Sigmoid colon (tissue), 7 donors: ENCODE results near the gene KRT31. TPM values are rescaled to one million over a fixed set of nuclear protein-coding genes. Genes with fewer than 3 reads are reported as not detected.

Experiments
- DNase-seq: peaks from one replicate; pipeline ENCODE4 v3.0.0-alpha.2; 2019
- H3K27ac ChIP-seq, 4 donors: fragments of 200-600 bp; sonication (generic); one replicate each; pipeline ENCODE4 v1.5.1; 2016 to 2019; ENCODE audit warnings: mild to moderate bottlenecking in 1 of 4
- H3K27me3 ChIP-seq, 3 donors: fragments of 200-600 bp; sonication (generic); one replicate each; pipeline ENCODE4 v1.5.1; 2019; ENCODE audit warnings: mild to moderate bottlenecking in 1 of 3
- H3K36me3 ChIP-seq, 4 donors: fragments of 200-600 bp; sonication (generic); one replicate each; pipeline ENCODE4 v1.5.1; 2016 to 2019
- H3K4me1 ChIP-seq, 4 donors: fragments of 200-600 bp; sonication (generic); one replicate each; pipeline ENCODE4 v1.5.1; 2017 to 2019
- H3K4me3 ChIP-seq, 4 donors: fragments of 200-600 bp; sonication (generic); one replicate each; pipeline ENCODE4 v1.5.1; 2017 to 2019; ENCODE audit warnings: mild to moderate bottlenecking in 2 of 4, moderate library complexity in 1 of 4
- H3K9me3 ChIP-seq, 4 donors: fragments of 200-600 bp in 3 of 4; sonication (generic) in 3 of 4; one replicate each; pipeline versions ENCODE4 v1.5.1 to v1.6.1; 2013 to 2019
- EP300 ChIP-seq, 4 donors: sonication (generic); formaldehyde crosslinking; IDR thresholded peaks; one replicate each; pipeline ENCODE4 v1.6.1; 2017; ENCODE audit warnings: antibody characterized with exemption in 4 of 4
- POLR2A ChIP-seq, 2 donors: fragments of 450-650 bp; IDR thresholded peaks; one replicate each; pipeline ENCODE4 v1.6.1; 2016; ENCODE audit warnings: antibody characterized with exemption in 2 of 2, mild to moderate bottlenecking in 2 of 2, moderate library complexity in 2 of 2
- POLR2AphosphoS5 ChIP-seq, 4 donors: sonication (generic); formaldehyde crosslinking; IDR thresholded peaks; one replicate each; pipeline ENCODE4 v1.6.1; 2017; ENCODE audit warnings: antibody characterized with exemption in 4 of 4
- WGBS, 2 donors: extraction: QIAGEN DNeasy Blood & Tissue Kit; methylation state at CpG; one replicate each; pipeline ENCODE4 v1.1.7; 2013; 5-methylcytosine and 5-hydroxymethylcytosine counted together
- intact Hi-C: fragments of 100-400 bp; cut with DNase I; formaldehyde crosslinking; loops from one replicate; pipeline ENCODE4 v1.15.1; 2023
- polyA plus RNA-seq, 3 donors: library from polyadenylated mRNA; stranded (reverse); fragments of 200-250 nt; gene quantifications; one replicate each; pipeline ENCODE4 v1.2.3, GENCODE V29; 2013
- total RNA-seq, 4 donors: library from RNA; depleted of rRNA; stranded (reverse); fragments of >200 nt; gene quantifications; one replicate each; pipeline ENCODE4 v1.1.0, GENCODE V29; 2016
- TF ChIP-seq, protein P1 (sequence below), 4 experiments: fragments of 450-650 bp in 3 of 4; fragments of 200-600 bp in 1 of 4; IDR thresholded peaks; one replicate each; pipeline ENCODE4 v1.5.1; 2016 to 2019; ENCODE audit warnings: antibody characterized with exemption in 4 of 4, mild to moderate bottlenecking in 3 of 4, moderate library complexity in 2 of 4
- donor health status: healthy with polysubstance abuse.
- donor health status: Bipolar disorder and iron deficiency.
- donor health status: healthy.

The KRT31 gene
- total and polyA plus RNA-seq, 7 donors = not detected

DNA sequence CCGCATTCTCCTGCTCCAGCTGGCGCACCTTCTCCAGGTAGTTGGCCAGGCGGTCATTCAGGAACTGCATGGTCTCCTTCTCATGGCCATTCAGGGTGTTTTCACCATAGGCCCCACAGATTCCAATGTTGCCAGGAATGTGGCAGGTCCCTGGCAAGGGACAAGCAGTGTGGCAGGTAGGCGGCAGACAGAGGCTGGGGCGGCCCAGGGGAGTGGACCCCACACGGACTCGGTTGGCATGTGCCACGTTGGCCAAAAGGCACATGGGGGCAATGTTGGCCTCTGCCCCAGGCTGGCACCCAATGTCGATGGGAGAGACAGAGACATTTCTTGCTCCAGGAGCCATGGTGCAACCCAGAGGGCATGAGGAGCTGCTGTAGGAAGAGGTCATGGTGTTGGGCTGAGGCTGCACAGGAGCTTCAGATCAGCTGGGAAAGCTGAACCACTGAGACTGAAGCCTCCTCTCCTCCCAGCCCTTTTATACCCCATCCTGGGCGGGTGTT lies 43.2 kb upstream of the KRT31 start, which contains the start of gene KRT38:
KRT38 (minus strand) TSS at position 453 of the 503 bp plus-strand sequence; CDS start at position 391, 62 bp downstream.
- no peaks in the 10 kb centered on the region for H3K36me3 ChIP-seq
- intact Hi-C loops = no loop called here
- H3K27me3 ChIP-seq = peaks cover 0 to 8% (median 0%) of the 10 kb centered on the region in 3 donors
- no peaks in the 10 kb centered on the region for H3K4me1 ChIP-seq
- TF ChIP-seq, protein P1, sequence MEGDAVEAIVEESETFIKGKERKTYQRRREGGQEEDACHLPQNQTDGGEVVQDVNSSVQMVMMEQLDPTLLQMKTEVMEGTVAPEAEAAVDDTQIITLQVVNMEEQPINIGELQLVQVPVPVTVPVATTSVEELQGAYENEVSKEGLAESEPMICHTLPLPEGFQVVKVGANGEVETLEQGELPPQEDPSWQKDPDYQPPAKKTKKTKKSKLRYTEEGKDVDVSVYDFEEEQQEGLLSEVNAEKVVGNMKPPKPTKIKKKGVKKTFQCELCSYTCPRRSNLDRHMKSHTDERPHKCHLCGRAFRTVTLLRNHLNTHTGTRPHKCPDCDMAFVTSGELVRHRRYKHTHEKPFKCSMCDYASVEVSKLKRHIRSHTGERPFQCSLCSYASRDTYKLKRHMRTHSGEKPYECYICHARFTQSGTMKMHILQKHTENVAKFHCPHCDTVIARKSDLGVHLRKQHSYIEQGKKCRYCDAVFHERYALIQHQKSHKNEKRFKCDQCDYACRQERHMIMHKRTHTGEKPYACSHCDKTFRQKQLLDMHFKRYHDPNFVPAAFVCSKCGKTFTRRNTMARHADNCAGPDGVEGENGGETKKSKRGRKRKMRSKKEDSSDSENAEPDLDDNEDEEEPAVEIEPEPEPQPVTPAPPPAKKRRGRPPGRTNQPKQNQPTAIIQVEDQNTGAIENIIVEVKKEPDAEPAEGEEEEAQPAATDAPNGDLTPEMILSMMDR (IDR thresholded peaks at IDR 0.05) = no peak
- TF ChIP-seq POLR2A (IDR thresholded peaks at IDR 0.05) = no peak
- no peak for TF ChIP-seq EP300 (IDR thresholded peaks at IDR 0.05)
- no peak for TF ChIP-seq POLR2AphosphoS5 (IDR thresholded peaks at IDR 0.05)
- WGBS, 2 donors = 91 to 93% methylated on average over 10 of the region's 10 CpGs
- no peak within 1 kb of the TSS for H3K27ac ChIP-seq
- no peak within 1 kb of the TSS for H3K4me3 ChIP-seq
- DNase-seq = no peak
- no peaks in the 10 kb centered on the region for H3K9me3 ChIP-seq

- DNase-seq = no peak
- peaks cover 0 to 6% (median 2%) of the 10 kb centered on the region in 4 donors for H3K4me1 ChIP-seq
- WGBS, 2 donors = 66 to 72% methylated on average over 5 of the region's 5 CpGs
These were observed 42.0 kb upstream of the KRT31 start for GRCh38 chr17:41439375-41439774.

GRCh38 chr17:41437769-41438168 lies 40.4 kb upstream of the KRT31 start:
- H3K36me3 ChIP-seq = no peaks in the 10 kb centered on the region
- WGBS, 2 donors = 83 to 88% methylated on average over 9 of the region's 9 CpGs
- H3K4me3 ChIP-seq = no peak overlapping the region
- no peaks in the 10 kb centered on the region for H3K9me3 ChIP-seq
- TF ChIP-seq, protein P1 (IDR thresholded peaks at IDR 0.05) = no peak
- TF ChIP-seq EP300 (IDR thresholded peaks at IDR 0.05) = no peak
- TF ChIP-seq POLR2AphosphoS5 (IDR thresholded peaks at IDR 0.05) = no peak
- no peak for TF ChIP-seq POLR2A (IDR thresholded peaks at IDR 0.05)
- H3K27me3 ChIP-seq = peaks cover 0 to 8% (median 0%) of the 10 kb centered on the region in 3 donors
- peaks cover 0 to 14% (median 5%) of the 10 kb centered on the region in 4 donors for H3K4me1 ChIP-seq
- DNase-seq = no peak
- intact Hi-C loops = no loop called here
- H3K27ac ChIP-seq = no peak overlapping the region

More at GRCh38 chr17:41439375-41439774, 42.0 kb upstream of the KRT31 start:
- TF ChIP-seq, protein P1 (IDR thresholded peaks at IDR 0.05) = no peak
- TF ChIP-seq EP300 (IDR thresholded peaks at IDR 0.05) (no peak), POLR2A (IDR thresholded peaks at IDR 0.05) (no peak), POLR2AphosphoS5 (IDR thresholded peaks at IDR 0.05) (no peak)
- no peaks in the 10 kb centered on the region for H3K9me3 ChIP-seq
- no peak overlapping the region for H3K4me3 ChIP-seq
- H3K27ac ChIP-seq = no peak overlapping the region
- intact Hi-C loops = no loop called here
- no peaks in the 10 kb centered on the region for H3K36me3 ChIP-seq
- peaks cover 0 to 8% (median 0%) of the 10 kb centered on the region in 3 donors for H3K27me3 ChIP-seq

- intact Hi-C loops = no loop called here
- WGBS, 2 donors = 78 to 81% methylated on average over 7 of the region's 7 CpGs
- peaks cover 0 to 5% (median 0%) of the 10 kb centered on the region in 3 donors for H3K27me3 ChIP-seq
- DNase-seq = no peak
- peaks cover 0 to 14% (median 5%) of the 10 kb centered on the region in 4 donors for H3K4me1 ChIP-seq
- H3K4me3 ChIP-seq = no peak overlapping the region
- TF ChIP-seq POLR2AphosphoS5 (IDR thresholded peaks at IDR 0.05) (no peak), EP300 (IDR thresholded peaks at IDR 0.05) (no peak), POLR2A (IDR thresholded peaks at IDR 0.05) (no peak)
- TF ChIP-seq, protein P1 (IDR thresholded peaks at IDR 0.05) = no peak
- no peak overlapping the region for H3K27ac ChIP-seq
- H3K36me3 ChIP-seq = no peaks in the 10 kb centered on the region
- no peaks in the 10 kb centered on the region for H3K9me3 ChIP-seq
These were observed 39.8 kb upstream of the KRT31 start for GRCh38 chr17:41437254-41437653.

- H3K27ac ChIP-seq = peak overlapping the region in 1 of 4 donors; percentile 4
These were observed 37.0 kb upstream of the KRT31 start for GRCh38 chr17:41434415-41434814.

More at GRCh38 chr17:41434415-41434814, 37.0 kb upstream of the KRT31 start:
- Histone ChIP-seq H3K36me3 (no peaks in the 10 kb centered on the region), H3K4me1 (peaks cover 0 to 14% (median 5%) of the 10 kb centered on the region in 4 donors), H3K27me3 (no peaks in the 10 kb centered on the region), H3K4me3 (no peak overlapping the region), H3K9me3 (no peaks in the 10 kb centered on the region)
- DNase-seq = no peak
- TF ChIP-seq POLR2A (IDR thresholded peaks at IDR 0.05) = no peak
- no peak for TF ChIP-seq POLR2AphosphoS5 (IDR thresholded peaks at IDR 0.05)
- TF ChIP-seq, protein P1 (IDR thresholded peaks at IDR 0.05) = no peak
- no peak for TF ChIP-seq EP300 (IDR thresholded peaks at IDR 0.05)
- intact Hi-C loops = no loop called here
- WGBS, 2 donors = 60 to 67% methylated on average over 5 of the region's 5 CpGs
